Activated CD4-positive, alpha-beta T cell treated with anti-CD3 and anti-CD28 coated beads for 48 hours (primary cell): ENCODE results near the gene SSRP1.
"Not testable (repeated sequence)": the region's sequence is repeated elsewhere in the genome, so short reads cannot be mapped to it uniquely, and the experiment has no call there.

Experiments
- DNase-seq: peaks from one replicate; pipeline ENCODE4 v3.0.0-alpha.2; 2020

SSRP1 gene, protein sequence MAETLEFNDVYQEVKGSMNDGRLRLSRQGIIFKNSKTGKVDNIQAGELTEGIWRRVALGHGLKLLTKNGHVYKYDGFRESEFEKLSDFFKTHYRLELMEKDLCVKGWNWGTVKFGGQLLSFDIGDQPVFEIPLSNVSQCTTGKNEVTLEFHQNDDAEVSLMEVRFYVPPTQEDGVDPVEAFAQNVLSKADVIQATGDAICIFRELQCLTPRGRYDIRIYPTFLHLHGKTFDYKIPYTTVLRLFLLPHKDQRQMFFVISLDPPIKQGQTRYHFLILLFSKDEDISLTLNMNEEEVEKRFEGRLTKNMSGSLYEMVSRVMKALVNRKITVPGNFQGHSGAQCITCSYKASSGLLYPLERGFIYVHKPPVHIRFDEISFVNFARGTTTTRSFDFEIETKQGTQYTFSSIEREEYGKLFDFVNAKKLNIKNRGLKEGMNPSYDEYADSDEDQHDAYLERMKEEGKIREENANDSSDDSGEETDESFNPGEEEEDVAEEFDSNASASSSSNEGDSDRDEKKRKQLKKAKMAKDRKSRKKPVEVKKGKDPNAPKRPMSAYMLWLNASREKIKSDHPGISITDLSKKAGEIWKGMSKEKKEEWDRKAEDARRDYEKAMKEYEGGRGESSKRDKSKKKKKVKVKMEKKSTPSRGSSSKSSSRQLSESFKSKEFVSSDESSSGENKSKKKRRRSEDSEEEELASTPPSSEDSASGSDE

DNA sequence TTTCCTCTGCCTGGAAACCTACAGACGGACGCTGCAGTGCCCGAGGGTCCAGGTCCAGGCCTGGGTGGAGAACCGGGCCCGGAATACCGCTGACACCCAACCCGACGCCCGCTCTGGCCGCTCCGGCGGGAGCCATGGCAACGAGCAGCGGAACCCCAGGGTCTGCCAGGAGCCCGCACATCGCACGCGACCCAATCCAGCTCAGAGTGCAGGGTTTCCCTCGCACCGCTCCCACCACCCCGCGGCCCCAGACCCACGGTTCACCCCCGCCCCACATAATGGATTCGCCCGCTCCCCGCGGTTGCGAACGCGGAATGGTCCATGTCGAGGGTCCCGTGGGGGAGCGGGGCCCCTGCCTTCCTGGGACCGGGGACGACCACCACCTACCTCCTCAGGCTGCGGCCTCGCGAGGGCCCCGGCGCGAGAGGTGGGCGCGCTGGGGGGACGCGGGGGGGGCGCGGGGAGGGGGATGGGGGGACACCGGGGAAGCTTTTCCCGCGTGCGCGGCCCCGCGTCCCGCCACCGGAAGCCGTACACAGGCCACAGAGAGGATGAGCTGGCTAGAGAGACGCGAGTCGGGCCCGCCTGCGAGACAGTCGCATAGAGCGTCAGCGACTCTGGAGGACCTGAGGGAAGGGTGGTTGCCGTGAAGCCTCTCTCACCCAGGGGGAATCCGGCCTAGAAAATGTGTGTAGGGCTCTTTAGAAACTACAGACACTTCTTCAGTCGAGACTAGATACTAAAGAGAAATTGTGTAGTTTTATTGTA, at the start of gene SSRP1:
TSS of gene SSRP1 (minus strand) at position 550 of the 768 bp plus-strand sequence. CDS start 771 bp downstream, outside the sequence.
- peak; percentile 93 for DNase-seq

DNA sequence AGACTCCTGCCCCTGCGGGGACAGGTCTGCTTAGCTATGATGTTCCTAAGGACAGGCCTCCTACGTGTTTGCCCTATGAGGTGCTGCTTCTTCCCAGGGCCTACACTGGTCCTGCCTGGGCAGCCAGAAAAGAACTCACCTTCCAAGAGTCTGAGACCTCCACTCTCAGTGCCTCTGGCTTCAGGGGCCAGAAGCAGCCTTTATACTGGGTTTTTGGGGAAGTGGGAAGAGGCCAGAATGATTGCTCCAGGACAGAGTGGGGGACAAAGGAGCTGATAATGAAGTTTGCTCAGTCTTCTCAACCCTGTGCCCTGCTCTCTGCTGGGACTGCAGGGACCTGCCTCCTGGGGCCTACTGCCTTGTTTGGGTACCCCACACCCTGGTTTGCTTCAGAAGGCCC, 45.3 kb upstream of the SSRP1 start, which contains the start of gene PRG3:
TSS of gene PRG3 (minus strand) at position 176 of the 400 bp plus-strand sequence. CDS start 442 bp downstream, outside the sequence.
- DNase-seq: no peak

DNA sequence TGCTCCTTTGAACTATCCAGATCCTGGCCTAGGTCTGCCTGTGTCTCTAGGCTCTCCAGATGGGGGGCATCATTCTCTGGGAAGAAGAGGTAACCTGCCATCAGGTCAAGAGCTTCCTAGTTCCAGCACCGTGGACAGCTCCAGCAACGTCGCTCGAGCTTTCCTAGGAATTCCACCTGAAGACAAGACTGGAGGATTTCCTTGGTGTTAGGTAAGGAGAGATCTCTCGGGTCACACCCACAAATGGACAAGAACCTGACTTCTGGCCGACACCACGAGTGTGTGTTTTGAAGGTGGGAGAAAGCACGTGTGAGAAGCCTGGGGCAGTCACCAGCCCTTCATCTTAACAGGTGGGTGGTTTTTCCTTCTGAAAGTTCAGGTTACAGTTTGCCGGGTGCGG, 44.0 kb upstream of the SSRP1 start:
- no peak for DNase-seq

DNA sequence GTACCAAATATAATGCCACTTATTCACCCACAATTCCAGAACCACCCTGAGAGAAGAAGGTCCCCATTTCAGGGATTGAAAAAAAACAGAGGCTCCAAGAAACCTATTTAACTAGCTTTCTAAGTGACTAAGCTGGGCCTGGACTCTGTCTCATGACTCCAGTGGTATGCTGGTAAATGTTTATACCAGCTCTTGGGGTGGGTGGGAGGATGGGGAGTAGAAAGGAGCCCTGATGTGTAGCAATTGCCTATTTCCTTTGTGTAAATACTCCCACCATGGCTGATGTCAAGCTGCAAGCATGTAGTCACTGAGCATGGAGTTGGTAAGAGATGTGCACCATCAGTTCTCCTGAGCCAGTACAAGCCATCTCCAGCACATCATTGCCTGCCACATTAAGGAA, 42.5 kb upstream of the SSRP1 start:
- DNase-seq: no peak

DNA sequence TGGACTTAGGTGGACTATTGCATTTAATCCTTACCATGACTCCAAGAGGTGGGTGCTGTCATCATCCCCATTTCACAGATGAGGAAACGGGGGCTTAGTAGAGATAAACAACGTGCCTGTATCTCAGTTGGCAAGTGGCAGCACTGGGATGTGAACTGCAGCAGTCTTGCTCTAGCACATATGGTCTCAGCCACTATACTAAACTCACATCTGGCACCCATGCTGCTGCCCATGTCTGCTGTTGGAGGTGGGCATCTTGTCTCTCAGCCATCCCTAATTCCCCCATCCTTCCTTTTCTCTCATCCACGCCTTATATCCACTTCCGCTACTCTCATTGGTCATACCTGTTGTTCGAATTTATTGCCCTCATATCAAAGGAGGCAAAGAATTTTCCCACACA, 41.4 kb upstream of the SSRP1 start:
- DNase-seq: no peak

DNA sequence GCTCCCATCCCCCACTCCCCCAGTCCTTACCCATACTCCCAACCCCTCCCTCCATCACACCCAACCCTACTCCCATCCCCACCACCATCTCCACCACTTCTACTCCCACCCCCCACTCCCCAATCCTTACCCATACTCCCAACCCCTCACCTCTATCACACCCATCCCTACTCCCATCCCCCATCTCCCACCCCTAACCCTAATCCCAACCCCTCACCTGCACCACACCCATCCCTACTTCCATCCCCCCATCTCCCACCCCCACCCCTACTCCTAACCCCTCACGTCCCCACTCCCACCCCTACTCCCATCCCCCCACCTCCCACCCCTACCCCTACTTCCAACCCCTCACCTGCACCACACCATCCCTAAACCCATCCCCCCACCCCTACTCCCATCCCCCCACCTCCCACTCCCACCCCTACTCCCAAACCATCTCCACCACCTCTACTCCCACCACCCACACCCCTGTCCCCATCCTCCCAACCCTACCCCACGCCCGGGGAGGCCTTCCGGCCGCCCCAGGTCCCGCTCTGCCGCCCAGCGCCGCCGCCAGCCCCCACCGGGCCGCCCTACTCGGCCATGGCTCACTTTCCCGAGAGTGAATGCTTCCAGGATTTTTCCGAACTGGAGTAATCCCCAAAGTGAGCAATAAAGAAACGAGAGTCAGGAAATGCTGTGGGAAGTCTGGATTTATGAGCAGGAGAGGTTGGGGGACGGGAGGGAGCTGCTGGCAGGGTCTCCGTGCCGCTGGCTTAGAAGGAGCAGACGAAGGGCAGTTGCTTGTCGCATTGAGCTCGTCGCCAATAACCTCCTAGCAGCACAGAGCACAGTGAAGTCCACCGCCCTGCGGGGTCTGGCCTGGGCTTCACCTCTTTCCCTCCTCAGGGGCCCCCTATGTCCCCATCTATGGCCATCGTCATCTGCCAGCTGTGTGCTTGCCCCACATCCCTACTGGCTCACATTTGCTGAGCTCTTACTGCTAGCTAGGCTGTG, 40.7 kb upstream of the SSRP1 start:
- no peak for DNase-seq

DNA sequence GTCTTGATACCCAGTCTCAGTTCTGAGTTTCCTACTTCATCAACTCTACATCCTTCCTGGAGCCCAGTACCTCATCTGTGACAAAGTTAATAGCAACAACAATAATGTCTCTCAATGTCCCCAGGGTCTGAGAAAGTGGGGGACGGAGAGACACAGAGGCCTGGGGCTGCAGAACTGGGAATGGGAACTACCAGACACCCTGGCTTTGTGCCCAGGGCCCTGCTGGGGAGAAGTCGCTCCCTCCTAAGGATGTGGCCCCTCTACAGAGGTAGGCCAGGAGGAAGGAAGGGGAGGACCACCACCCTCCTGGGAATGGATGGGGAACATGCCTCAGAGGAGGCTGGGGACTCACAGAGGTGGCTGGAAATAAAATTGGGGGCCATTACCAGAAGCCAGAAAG, 39.8 kb upstream of the SSRP1 start:
- DNase-seq: no peak

DNA sequence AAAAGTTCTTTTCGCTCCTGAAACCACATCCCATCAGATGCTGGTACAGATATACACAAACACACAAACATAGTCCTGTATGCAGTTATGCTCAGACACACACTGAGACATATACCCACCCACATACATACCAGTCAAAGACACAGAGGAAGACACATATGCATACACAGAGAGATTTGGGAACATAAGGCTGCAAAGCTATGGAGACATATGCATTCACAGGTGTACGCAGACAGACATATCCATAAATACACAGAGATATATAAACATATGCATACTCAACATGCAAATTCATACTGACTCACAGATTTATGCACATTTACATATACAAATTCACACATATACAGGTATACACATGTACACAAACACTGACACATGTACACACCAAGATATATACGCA, 39.3 kb upstream of the SSRP1 start:
- no peak for DNase-seq

DNA sequence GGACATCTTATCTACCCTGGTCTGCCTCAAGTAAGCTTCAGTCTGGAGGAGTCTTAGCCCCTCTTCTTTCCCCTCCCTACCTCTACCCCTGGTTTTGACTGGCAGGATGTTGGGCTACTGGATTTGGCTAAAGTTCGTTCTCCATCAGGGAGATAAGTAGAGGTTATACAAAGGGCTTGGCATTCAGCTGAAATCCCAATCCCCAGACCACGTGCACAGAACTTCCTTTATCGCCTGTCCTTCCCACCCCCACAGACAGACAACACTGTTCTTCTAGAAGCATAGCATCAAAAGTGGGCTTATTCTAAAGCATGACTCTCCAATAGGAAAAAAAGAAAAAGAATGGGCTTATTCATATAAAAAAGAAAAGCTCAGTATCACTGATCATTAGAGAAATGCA, 37.5 kb upstream of the SSRP1 start:
- DNase-seq: no peak

DNA sequence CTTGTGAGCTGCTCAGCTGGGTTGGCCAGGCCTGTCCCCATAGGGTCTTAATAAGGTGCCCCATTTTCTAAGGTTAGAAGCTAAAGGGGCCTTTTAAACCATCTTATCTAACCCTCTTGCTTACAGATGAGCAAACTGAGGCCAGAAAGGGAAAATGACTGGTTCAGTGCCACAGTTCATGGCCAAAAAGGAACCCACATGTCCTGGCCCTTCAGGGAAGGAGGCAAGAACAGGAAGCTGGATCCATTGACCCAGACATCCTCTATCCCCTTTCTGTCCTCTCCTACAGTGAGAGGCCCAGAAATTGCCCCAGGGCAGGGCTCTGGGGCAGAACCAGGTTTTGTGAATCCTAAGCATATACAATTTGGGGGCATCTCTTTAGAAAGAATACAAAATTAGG, 35.2 kb upstream of the SSRP1 start:
- DNase-seq: no peak

DNA sequence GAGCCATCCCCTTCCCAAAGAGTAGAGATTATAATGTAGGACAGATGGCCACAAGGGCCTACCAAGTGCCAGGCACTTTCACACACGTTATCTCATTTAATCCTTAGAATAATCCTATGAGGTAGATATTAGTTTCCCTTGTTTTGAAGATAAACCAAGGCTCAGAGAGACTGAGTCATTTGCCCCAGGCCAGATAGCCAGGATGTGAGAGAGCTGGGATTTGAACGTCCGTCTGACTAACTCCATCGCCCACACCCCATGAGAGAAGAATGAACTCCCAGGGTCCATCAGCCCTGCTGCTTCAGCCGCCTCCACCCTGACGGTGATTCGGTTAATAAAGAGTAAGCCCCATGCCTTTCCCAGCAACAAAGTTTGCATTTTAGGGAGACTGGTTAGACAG, 34.6 kb upstream of the SSRP1 start:
- no peak for DNase-seq

DNA sequence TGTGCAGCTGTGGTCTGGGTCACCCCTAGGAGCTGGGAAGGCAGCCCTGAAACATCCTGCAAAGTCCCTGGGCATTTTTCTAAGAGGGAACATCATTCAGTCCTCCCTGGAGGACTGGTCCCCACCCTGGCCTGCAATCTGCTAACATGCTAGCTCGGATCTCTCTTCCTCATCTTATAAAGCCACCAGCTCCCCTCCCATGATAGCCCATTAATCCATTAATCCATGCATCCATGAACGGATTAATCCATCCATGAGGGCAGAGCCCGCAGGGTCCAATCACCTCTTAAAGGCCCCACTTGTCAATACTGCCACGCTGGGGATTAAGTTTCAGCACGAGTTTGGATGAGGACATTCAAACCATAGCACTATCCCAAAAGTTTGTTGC, 33.1 kb upstream of the SSRP1 start:
- DNase-seq: no peak

DNA sequence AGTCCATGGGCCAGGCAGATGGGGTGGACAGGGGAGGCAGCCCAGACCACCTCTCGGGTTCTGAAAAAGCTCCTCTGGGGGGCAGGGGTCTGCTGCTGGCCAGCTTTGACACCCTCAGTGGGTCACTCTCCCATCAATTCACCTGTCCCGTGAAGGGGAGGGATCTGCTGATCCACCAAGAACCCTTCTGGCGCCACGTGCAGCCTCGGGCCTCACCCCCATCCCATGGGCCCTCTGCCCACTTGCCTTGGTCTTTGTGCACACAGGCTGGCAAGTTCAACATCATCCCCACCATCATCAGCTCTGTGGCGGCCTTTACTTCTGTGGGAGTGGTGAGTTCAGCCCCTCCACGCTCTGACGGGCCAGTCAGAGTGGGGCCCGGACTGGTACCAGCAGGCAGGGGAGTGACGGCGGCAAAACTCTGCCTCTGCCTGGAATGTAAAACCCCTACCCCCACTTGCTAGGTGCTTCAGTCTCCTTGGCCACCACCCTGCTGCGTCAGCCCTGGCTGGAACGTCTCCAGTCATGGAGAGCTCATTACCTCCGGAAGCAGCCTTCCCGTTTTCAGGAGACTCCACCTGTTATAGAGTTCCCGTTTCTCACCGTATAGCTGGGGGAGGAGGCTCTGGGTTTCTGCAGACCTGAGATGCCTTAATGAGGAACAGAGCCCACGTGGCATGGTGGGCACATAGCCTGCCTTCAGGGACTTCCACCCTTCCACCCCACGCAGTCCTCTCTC, 32.6 kb upstream of the SSRP1 start:
- no peak for DNase-seq

DNA sequence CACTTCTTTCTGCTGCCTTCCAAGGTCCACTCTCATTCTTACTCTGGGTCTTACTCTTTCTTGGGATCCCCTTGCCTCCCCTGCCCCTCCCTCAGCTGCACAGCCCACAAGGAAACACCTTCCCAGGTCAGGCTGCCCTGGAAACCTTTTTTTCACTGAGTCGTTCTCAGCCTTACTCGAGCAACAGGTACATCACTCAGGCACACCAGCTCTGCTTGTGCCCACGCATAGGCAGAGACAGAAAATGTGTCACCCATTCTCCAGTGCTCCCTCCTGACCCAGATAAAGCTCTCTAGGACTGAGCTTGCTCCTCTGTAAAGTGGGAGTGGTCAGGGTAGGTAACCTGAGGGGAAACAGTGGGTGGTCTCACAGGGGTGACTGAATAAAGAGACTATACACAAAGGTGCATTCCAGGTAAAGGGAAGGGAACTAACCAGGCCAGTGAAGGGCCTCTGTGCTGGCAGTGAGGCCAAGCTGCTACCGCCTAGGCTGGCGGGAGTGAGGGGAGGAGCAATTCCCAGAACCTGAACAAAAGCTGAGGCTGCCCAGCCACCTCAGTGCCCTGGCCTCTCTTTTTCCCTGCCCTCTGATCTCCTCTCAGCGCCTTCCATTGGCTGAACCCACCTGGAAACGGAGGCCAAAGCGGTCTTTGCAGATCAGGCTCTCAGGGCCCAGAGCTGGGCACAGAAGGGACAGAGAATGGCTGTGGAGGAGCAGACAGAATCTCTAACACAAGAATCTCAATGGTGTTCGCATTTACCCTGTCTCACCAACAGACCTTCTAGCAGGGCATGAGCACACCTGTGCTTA, 29.4 kb upstream of the SSRP1 start:
- no peak for DNase-seq

DNA sequence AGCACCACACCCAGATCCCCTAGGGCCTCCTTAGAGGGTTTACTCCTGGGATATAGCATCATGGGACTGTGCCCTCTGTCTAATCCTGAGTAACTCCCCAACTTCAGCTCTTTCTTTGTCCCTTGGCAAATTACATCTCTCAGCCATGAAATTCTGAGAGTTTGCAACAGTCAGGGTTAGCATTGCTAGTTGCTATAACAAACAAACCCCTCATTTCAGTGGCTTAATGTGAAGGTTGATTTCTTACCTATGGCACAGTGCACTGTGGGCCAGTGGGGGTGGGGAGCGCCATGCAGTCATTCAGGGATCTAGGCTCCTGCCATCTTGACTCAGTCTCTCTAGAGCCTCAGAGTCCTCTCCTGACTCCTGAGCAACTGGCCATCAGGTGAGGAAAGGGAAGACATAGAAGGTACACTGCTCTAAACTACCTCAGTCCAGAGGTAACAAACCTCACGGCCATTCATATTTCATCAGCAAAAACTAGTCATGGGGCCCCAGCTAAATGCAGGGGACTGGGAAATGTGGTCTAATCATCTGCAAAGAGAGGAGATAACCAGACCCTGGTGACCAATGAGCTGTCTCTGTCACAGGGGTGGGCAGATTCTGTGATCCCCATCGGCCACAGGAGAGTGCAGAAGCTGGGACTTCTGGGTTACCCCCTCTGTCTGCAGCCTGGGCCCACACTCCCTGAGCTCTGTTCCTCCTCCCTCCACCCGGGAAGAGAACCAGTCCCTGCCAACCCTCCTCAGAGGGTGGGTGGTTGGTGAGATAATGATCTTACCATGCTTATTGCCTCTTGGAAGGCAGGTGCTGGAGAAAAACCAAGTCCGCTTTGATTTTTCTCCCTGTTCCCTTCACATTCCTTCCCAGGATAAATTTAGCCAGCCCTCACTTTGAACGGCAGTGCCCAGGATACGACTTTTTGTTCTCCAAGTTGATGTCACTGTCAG, 27.7 kb upstream of the SSRP1 start:
- DNase-seq: no peak

DNA sequence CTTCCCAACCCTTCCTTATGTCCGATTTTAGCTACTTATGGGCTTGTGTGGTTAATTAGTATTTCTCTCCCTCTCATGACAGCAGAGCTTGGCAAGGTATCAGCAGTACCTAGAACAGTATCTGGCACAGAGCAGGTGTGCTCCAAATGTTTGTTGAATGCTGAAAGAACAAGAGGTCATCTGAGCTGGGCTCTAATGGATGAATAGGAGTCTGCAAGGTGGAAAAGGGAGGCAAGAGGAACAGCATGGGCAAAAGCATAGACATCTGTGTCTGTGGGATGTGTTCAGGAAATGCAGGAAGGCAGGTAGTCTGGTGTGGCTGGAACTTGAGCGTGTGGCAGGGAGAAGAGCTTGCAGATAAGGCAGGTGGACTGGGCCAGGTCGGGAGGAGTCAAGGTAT, 26.2 kb upstream of the SSRP1 start:
- no peak for DNase-seq

DNA sequence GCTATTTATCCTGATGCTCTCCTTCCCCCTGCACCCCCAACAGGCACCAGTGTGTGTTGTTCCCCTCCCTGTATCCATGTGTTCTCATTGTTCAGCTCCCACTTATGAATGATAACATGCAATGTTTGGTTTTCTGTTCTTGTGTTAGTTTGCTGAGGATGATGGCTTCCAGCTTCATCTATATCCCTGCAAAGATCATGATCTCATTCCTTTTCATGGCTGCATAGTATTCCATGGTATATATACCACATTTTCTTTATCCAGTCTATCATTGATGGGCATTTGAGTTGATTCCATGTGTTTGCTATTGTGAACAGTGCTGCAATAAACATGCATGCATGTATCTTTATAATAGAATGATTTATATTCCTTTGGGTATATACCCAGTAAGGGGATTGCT, 25.7 kb upstream of the SSRP1 start:
- DNase-seq: not testable (repeated sequence)

DNA sequence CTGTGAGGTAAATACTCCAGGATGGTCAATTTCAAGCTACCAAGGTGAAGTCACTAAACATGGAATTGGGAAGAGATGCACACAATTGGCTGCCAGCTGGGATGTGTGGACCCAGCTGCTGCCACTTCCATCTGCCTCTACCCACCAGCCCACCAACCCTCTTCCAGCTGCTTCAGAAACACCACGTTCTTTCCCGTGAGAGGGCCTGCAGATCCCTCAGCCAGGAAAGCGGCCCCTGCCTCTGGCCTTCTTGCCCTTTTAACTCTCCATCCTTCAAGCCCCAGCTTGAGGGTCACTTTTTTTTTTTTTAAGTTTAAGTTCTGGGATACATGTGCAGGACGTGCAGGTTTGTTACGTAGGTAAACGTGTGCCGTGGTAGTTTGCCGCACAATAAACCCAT, 25.3 kb upstream of the SSRP1 start:
- no peak for DNase-seq

DNA sequence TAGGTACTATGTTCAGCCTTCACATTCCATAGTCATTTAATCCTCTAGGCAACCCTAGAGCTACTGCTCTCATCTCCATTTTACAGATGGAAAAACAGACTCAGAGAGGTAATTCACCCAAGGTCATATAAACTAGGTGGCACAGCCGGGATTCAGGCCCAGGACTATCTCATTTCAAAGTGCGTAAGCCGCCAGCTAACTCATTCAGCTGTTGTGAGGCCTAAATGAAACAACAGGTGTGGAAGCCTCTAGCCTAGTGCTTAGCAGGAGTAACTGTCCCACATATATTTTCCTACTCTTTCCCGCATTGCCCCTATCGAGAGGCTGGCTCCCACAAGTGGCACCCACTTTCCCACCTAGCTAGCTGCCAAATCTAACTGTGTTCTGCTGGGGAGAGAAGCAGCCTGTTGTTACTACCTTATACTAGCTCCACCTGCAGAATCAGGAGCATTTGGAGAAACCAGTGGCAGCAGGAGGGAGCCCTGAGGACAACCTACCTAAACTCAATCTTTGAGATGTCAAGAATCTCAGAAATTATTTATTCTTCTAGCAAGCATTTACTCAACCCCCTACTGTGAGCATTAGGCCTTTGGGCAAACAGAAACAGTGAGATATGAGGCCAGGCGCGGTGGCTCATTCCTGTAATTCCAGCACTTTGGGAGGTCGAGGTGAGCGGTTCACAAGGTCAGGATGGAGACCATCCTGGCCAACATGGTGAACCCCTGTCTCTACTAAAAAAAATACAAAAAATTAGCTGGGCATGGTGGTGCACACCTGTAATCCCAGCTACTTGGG, 24.4 kb upstream of the SSRP1 start:
- DNase-seq: no peak
